ENCODE measurements around the gene TP63. TPM values are rescaled to one million over a fixed set of nuclear protein-coding genes. Genes with fewer than 3 reads are reported as not detected.

TP63 gene
- total RNA-seq, 1 donor from 2014 or later, result 0.13 TPM

DNA sequence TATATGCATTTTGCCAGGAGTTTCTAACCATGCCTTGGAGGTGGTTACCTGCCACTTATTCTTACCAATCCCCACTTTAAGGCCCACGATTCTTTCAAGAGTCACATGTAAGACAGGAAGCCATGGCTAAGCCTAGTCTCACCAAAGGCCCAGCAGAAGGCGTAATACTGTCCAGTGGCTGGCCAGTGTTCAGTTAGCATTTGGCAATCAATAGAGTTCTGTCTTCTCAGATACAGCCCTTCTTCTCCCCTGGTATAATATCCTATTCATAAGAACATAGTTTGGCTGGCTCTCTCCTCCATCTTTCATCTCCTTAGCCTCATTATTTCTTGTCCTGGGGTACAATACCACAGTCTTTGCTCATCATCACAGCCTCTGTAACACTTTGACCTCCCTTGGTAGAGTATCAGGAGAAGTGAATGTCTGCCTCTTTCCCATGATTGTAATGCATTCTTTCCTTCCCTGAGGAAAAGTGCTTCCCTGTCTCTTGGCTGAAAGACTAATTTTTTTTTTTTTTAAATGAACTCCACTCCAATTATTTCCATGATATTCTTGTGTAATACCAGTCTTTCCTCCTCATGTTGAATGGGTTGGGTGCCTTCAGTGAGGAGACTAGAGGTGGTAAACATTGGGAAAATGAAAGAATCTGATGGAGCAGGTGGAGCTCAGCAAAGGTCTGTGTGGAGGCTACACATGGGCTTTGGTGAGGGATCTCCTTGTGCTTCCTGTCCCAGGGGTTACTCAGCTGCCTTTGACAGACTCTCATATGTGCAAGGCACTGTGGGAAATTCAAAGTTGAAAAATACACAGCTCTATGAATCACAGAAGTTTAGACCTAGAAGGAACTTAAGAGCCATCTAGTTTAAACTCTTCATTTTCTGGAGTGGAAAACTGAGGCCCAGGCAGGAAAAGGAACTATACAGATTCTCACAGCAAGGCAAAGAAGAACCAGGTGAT is 271.3 kb downstream of the TP63 start:
- Histone ChIP-seq H3K36me3 (ENCODE audit: control insufficient read depth, insufficient read depth, low read length) (no peaks in the 10 kb centered on the region), H3K27me3 (ENCODE audit: control insufficient read depth, insufficient read depth, low read length) (no peaks in the 10 kb centered on the region), H3K4me3 (ENCODE audit: low read depth, low read length) (no peak overlapping the region)
- TF ChIP-seq CTCF (IDR thresholded peaks at IDR 0.05; ENCODE audit: insufficient read depth, low read length, poor library complexity, severe bottlenecking), result no peak
- DNase-seq (ENCODE audit: low read depth), result no peak

DNA sequence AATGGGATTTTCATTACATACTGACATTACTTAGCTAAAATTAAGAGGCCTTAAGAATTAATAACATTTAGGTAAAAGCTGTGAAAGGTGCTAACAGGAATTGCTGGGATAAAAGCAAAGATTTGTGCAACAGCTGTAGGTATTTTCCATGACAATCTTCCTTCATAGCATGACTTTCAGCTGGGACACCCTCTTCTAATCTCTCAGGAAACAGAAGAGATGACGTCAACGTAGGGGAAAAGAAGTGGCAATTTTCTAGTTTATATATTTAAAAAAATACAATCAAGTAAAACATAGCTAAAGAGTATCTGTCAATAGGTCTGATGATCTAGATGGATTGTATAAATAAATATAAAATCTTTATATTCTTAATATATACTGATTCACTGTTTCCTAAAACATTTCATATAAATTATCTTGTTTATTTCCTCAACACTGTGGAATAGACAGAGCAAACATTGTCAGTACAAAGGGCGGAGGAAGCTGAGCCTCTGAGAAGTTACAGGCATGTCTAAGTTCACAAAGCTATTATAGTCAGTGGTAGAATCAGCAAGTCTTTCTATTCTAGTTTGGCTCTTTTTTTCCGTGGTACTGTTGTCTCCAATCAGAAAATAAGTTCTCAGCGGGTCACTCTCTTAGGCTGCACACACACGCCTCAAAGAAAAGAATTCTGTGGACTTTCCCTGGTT is 272.5 kb downstream of the TP63 start:
- DNase-seq (ENCODE audit: low read depth), result no peak
- no peaks in the 10 kb centered on the region for H3K27me3 ChIP-seq (ENCODE audit: control insufficient read depth, insufficient read depth, low read length)
- no peak for TF ChIP-seq CTCF (IDR thresholded peaks at IDR 0.05; ENCODE audit: insufficient read depth, low read length, poor library complexity, severe bottlenecking)

DNA sequence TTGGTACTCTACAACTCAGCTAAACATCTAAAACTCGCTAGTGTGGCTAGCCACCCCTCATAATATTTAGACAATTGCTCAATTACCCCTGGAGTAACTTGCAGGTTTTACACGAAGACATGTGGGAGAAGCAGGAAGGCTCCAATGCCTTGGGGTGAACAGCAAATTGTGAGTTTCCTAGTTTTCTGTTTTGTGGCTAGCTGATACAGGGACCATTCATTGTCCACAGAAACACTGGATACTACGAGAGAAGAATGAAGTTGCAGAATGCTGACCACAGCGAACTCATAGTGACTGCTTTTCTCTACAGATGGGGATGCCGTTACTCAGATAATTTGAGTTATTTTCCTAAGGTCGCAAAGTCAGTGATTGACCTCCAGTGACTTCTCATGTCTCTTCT is 276.6 kb downstream of the TP63 start:
- no peak for TF ChIP-seq CTCF (IDR thresholded peaks at IDR 0.05; ENCODE audit: insufficient read depth, low read length, poor library complexity, severe bottlenecking)
- Histone ChIP-seq H3K4me3 (ENCODE audit: low read depth, low read length) (no peak overlapping the region), H3K36me3 (ENCODE audit: control insufficient read depth, insufficient read depth, low read length) (no peaks in the 10 kb centered on the region), H3K27me3 (ENCODE audit: control insufficient read depth, insufficient read depth, low read length) (no peaks in the 10 kb centered on the region)
- no peak for DNase-seq (ENCODE audit: low read depth)

More for the DNA sequence above, 272.5 kb downstream of the TP63 start:
- H3K4me3 ChIP-seq (ENCODE audit: low read depth, low read length), result no peak overlapping the region
- no peaks in the 10 kb centered on the region for H3K36me3 ChIP-seq (ENCODE audit: control insufficient read depth, insufficient read depth, low read length)

DNA sequence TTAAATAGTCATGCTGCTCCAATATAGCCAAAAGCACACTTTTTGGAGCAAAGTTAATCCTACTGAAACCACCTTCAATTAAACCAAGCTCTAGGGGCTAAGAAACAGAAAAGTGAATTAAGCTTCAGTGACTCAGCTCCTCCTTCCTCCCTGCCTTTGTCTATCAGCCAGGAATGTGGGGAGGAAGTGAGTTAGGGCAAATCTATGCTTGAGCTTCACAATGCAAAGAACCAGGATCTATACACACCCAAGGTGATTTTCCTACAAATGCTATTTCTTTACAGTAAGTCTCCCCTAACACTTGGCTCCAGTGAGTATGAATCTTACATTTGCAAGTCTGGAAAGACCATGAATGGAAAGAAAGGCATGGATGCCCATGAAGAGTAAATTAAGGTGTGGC is 277.5 kb downstream of the TP63 start:
- Histone ChIP-seq H3K27me3 (ENCODE audit: control insufficient read depth, insufficient read depth, low read length) (no peaks in the 10 kb centered on the region), H3K4me3 (ENCODE audit: low read depth, low read length) (no peak overlapping the region), H3K36me3 (ENCODE audit: control insufficient read depth, insufficient read depth, low read length) (no peaks in the 10 kb centered on the region)
- TF ChIP-seq CTCF (IDR thresholded peaks at IDR 0.05; ENCODE audit: insufficient read depth, low read length, poor library complexity, severe bottlenecking), result no peak
- DNase-seq (ENCODE audit: low read depth), result peak; percentile 37

DNA sequence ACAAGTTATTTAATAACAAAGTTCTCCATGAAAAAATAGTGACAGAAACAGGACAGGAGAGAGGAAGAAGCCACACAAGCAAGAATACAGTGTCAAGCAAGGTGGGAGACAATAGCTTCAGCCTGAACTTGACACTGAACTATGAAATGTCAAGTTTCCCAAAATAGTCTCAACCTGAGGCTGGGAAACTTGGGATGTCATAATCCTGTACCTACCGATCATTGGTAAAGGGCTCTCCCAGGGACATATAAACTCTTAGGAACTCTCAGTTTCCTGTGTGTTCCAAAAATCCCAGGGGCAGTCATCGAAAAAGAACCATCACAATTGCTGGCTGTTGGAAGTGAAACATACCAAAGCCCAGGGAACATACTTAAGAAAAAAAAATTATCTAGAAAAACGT is 277.9 kb downstream of the TP63 start:
- Histone ChIP-seq H3K27me3 (ENCODE audit: control insufficient read depth, insufficient read depth, low read length) (no peaks in the 10 kb centered on the region), H3K36me3 (ENCODE audit: control insufficient read depth, insufficient read depth, low read length) (no peaks in the 10 kb centered on the region), H3K4me3 (ENCODE audit: low read depth, low read length) (no peak overlapping the region)
- DNase-seq (ENCODE audit: low read depth), result no peak
- TF ChIP-seq CTCF (IDR thresholded peaks at IDR 0.05; ENCODE audit: insufficient read depth, low read length, poor library complexity, severe bottlenecking), result no peak

Data from kidney epithelial cell (primary cell).